Ishikawa (cell line): ENCODE data around the gene WDR59.

Source experiments
- CEBPB ChIP-seq: IDR thresholded peaks from 2 replicates; pipeline ENCODE4 v1.6.1; 2012
- CREB1 ChIP-seq: IDR thresholded peaks from 2 replicates; pipeline ENCODE4 v1.6.1; 2012; ENCODE audit warnings: low read depth
- EP300 ChIP-seq: IDR thresholded peaks from 2 replicates; pipeline ENCODE4 v1.6.1; 2012; ENCODE audit warnings: borderline replicate concordance
- MAX ChIP-seq: IDR thresholded peaks from 2 replicates; pipeline ENCODE4 v1.6.1; 2012
- NFIC ChIP-seq: IDR thresholded peaks from 2 replicates; pipeline ENCODE4 v1.6.1; 2012
- RAD21 ChIP-seq: IDR thresholded peaks from 2 replicates; pipeline ENCODE4 v1.6.1; 2012; ENCODE audit warnings: low read depth
- REST ChIP-seq: IDR thresholded peaks from 2 replicates; pipeline ENCODE4 v1.6.1; 2012; ENCODE audit warnings: low read depth, mild to moderate bottlenecking
- TCF12 ChIP-seq: IDR thresholded peaks from 2 replicates; pipeline ENCODE4 v1.6.1; 2012; ENCODE audit warnings: low read depth
- TEAD4 ChIP-seq: IDR thresholded peaks from 2 replicates; pipeline ENCODE4 v1.6.1; 2012
- USF1 ChIP-seq: IDR thresholded peaks from 2 replicates; pipeline ENCODE4 v1.6.1; 2012
- YY1 ChIP-seq: IDR thresholded peaks from 2 replicates; pipeline ENCODE4 v1.6.1; 2012; ENCODE audit warnings: low read depth

GRCh38 chr16:74987027-74987681 lies 2.2 kb upstream of the WDR59 start:
- TF ChIP-seq EP300: no peak
- no peak for TF ChIP-seq USF1
- no peak for TF ChIP-seq CREB1
- no peak for TF ChIP-seq RAD21
- TF ChIP-seq REST: no peak
- TF ChIP-seq TEAD4: no peak
- TF ChIP-seq YY1: no peak
- TF ChIP-seq MAX: no peak
- TF ChIP-seq TCF12: no peak
- TF ChIP-seq NFIC: no peak
- no peak for TF ChIP-seq CEBPB
